SK-N-SH treated with all-trans-retinoic acid at 6 μM for 48 hours (cell line): ENCODE measurements around the gene SCRN1.
"Not testable (repeated sequence)": the region's sequence is repeated elsewhere in the genome, so short reads cannot be mapped to it uniquely, and the experiment has no call there.

Experiments
- ATAC-seq: fragments of 200-7000 bp; cut with Tn5 transposase; 3 replicates; pipeline ENCODE4 v1.9.1; 2020; ENCODE audit warnings: mild to moderate bottlenecking, moderate library complexity
- ARNTL ChIP-seq: fragments of 450-650 bp; formaldehyde crosslinking; IDR thresholded peaks from 2 replicates; pipeline ENCODE4 v1.5.0; 2020; ENCODE audit warnings: low read depth, mild to moderate bottlenecking, moderate library complexity, borderline replicate concordance
- BACH2 ChIP-seq: fragments of 250-450 bp; sonication (Bioruptor Pico); IDR thresholded peaks from 2 replicates; pipeline ENCODE4 v1.9.0; 2021; ENCODE audit warnings: mild to moderate bottlenecking, borderline replicate concordance
- CREB5 ChIP-seq: fragments of 250-450 bp; sonication (Bioruptor Pico); IDR thresholded peaks from 2 replicates; pipeline ENCODE4 v1.5.1; 2020; ENCODE audit warnings: low read depth, mild to moderate bottlenecking, moderate library complexity
- CSDC2 ChIP-seq: fragments of 250-450 bp; sonication (Bioruptor Pico); IDR thresholded peaks from 2 replicates; pipeline ENCODE4 v1.5.0; 2020; ENCODE audit warnings: mild to moderate bottlenecking, moderate library complexity
- CSRNP3 ChIP-seq: fragments of 250-450 bp; sonication (Bioruptor Pico); IDR thresholded peaks from 2 replicates; pipeline ENCODE4 v1.5.1; 2021; ENCODE audit warnings: mild to moderate bottlenecking, moderate library complexity
- ESRRG ChIP-seq: fragments of 250-450 bp; sonication (Bioruptor Pico); IDR thresholded peaks from 2 replicates; pipeline ENCODE4 v1.6.1; 2021; ENCODE audit warnings: mild to moderate bottlenecking
- GLIS3 ChIP-seq: fragments of 250-450 bp; sonication (Bioruptor Pico); IDR thresholded peaks from 2 replicates; pipeline ENCODE4 v1.5.0; 2020; ENCODE audit warnings: mild to moderate bottlenecking, moderate library complexity
- ISL1 ChIP-seq: fragments of 250-450 bp; sonication (Bioruptor Pico); IDR thresholded peaks from 2 replicates; pipeline ENCODE4 v2.1.2; 2022; ENCODE audit warnings: mild to moderate bottlenecking, moderate library complexity
- OSR1 ChIP-seq: fragments of 250-450 bp; sonication (Bioruptor Pico); IDR thresholded peaks from 2 replicates; pipeline ENCODE4 v1.8.0; 2022; ENCODE audit warnings: moderate library complexity, mild to moderate bottlenecking, inconsistent platforms
- PATZ1 ChIP-seq: fragments of 250-450 bp; sonication (Bioruptor Pico); IDR thresholded peaks from 2 replicates; pipeline ENCODE4 v1.8.0; 2020; ENCODE audit warnings: mild to moderate bottlenecking, moderate library complexity, borderline replicate concordance
- PPARA ChIP-seq: fragments of 250-450 bp; sonication (Bioruptor Pico); IDR thresholded peaks from 2 replicates; pipeline ENCODE4 v1.5.0; 2020; ENCODE audit warnings: mild to moderate bottlenecking, borderline replicate concordance
- SNAI2 ChIP-seq: fragments of 250-450 bp; sonication (Bioruptor Pico); IDR thresholded peaks from 2 replicates; pipeline ENCODE4 v1.5.0; 2020; ENCODE audit warnings: mild to moderate bottlenecking, moderate library complexity
- TCF4 ChIP-seq: fragments of 250-450 bp; sonication (Bioruptor Pico); IDR thresholded peaks from 2 replicates; pipeline ENCODE4 v1.8.0; 2021; ENCODE audit warnings: mild to moderate bottlenecking, moderate library complexity, borderline replicate concordance
- TOX ChIP-seq: fragments of 250-450 bp; sonication (Bioruptor Pico); IDR thresholded peaks from 2 replicates; pipeline ENCODE4 v1.8.0; 2021; ENCODE audit warnings: mild to moderate bottlenecking, moderate library complexity, borderline replicate concordance
- TSHZ2 ChIP-seq: fragments of 250-450 bp; sonication (Bioruptor Pico); IDR thresholded peaks from 2 replicates; pipeline ENCODE4 v1.5.0; 2020; ENCODE audit warnings: mild to moderate bottlenecking, moderate library complexity
- ZC3H10 ChIP-seq: fragments of 250-450 bp; sonication (Bioruptor Pico); IDR thresholded peaks from 2 replicates; pipeline ENCODE4 v1.5.1; 2021; ENCODE audit warnings: mild to moderate bottlenecking, moderate library complexity
- ZFP3 ChIP-seq: fragments of 250-450 bp; sonication (Bioruptor Pico); IDR thresholded peaks from 2 replicates; pipeline ENCODE4 v1.5.0; 2020; ENCODE audit warnings: mild to moderate bottlenecking, moderate library complexity
- ZFP30 ChIP-seq: fragments of 450-650 bp; formaldehyde crosslinking; IDR thresholded peaks from 2 replicates; pipeline ENCODE4 v1.5.0; 2022; ENCODE audit warnings: mild to moderate bottlenecking, moderate library complexity
- ZNF565 ChIP-seq: fragments of 450-650 bp; formaldehyde crosslinking; conservative IDR thresholded peaks from 2 replicates; pipeline ENCODE4 v1.5.0; 2020; ENCODE audit warnings: low read depth, mild to moderate bottlenecking, moderate library complexity
- ZNF70 ChIP-seq: fragments of 450-650 bp; formaldehyde crosslinking; IDR thresholded peaks from 2 replicates; pipeline ENCODE4 v1.5.0; 2020; ENCODE audit warnings: mild to moderate bottlenecking, moderate library complexity
- ZNF8 ChIP-seq: fragments of 450-650 bp; formaldehyde crosslinking; IDR thresholded peaks from 2 replicates; pipeline ENCODE4 v1.5.0; 2020; ENCODE audit warnings: mild to moderate bottlenecking, moderate library complexity

The SCRN1 gene

GRCh38 chr7:29969738-29970137 is 19.9 kb downstream of the SCRN1 start:
- TF ChIP-seq ESRRG (CRISPR knock-in tag): no peak
- TF ChIP-seq GLIS3: no peak
- no peak for TF ChIP-seq PPARA (CRISPR knock-in tag)
- TF ChIP-seq ARNTL (CRISPR knock-in tag): no peak
- TF ChIP-seq TOX (CRISPR knock-in tag): no peak
- TF ChIP-seq CSDC2 (CRISPR knock-in tag): no peak
- TF ChIP-seq TSHZ2: no peak
- no peak for TF ChIP-seq CREB5 (CRISPR knock-in tag)
- no peak for TF ChIP-seq ZNF8 (CRISPR knock-in tag)
- no peak for TF ChIP-seq OSR1 (CRISPR knock-in tag)
- no peak for TF ChIP-seq ZNF70 (CRISPR knock-in tag)
- TF ChIP-seq ZNF565: no peak
- TF ChIP-seq SNAI2 (CRISPR knock-in tag): no peak
- TF ChIP-seq ZFP30 (CRISPR knock-in tag): no peak
- TF ChIP-seq TCF4 (CRISPR knock-in tag): no peak
- no peak for TF ChIP-seq ISL1 (CRISPR knock-in tag)
- TF ChIP-seq PATZ1 (CRISPR knock-in tag): no peak
- TF ChIP-seq ZC3H10 (CRISPR knock-in tag): no peak
- no peak for ATAC-seq

GRCh38 chr7:29968683-29969395 is 20.8 kb downstream of the SCRN1 start:
- peak; percentile 86 for ATAC-seq
- TF ChIP-seq TOX (CRISPR knock-in tag): no peak
- no peak for TF ChIP-seq SNAI2 (CRISPR knock-in tag)
- TF ChIP-seq BACH2: no peak
- no peak for TF ChIP-seq ARNTL (CRISPR knock-in tag)
- no peak for TF ChIP-seq ZNF8 (CRISPR knock-in tag)
- TF ChIP-seq ZFP30 (CRISPR knock-in tag): no peak
- no peak for TF ChIP-seq CSRNP3 (CRISPR knock-in tag)
- TF ChIP-seq PPARA (CRISPR knock-in tag): no peak
- no peak for TF ChIP-seq ZNF70 (CRISPR knock-in tag)
- no peak for TF ChIP-seq CSDC2 (CRISPR knock-in tag)
- TF ChIP-seq ISL1 (CRISPR knock-in tag): no peak
- TF ChIP-seq ZFP3: no peak

- no peak for ATAC-seq
- TF ChIP-seq ESRRG (CRISPR knock-in tag) (no peak), ZNF70 (CRISPR knock-in tag) (no peak), ZNF565 (no peak), OSR1 (CRISPR knock-in tag) (no peak)
Observed at GRCh38 chr7:29965030-29965429, 24.6 kb downstream of the SCRN1 start.

GRCh38 chr7:29962035-29962434 is 27.6 kb downstream of the SCRN1 start:
- TF ChIP-seq TCF4 (CRISPR knock-in tag) (no peak), BACH2 (no peak)
- ATAC-seq: no peak

GRCh38 chr7:29961611-29962010 is 28.0 kb downstream of the SCRN1 start:
- ATAC-seq: not testable (repeated sequence)
